IMR-90 (cell line): Measurements from ENCODE around the gene TNS1. TPM values are rescaled to one million over a fixed set of nuclear protein-coding genes. Genes with fewer than 3 reads are reported as not detected.

Experiments
- ATAC-seq: fragments of 200-7000 bp; cut with Tn5 transposase; 2 replicates; pipeline ENCODE4 v1.9.1; 2020; ENCODE audit warnings: low read depth, mild to moderate bottlenecking, moderate library complexity
- BruUV-seq: library from RNA; stranded (reverse); fragments of 400-500 nt; replicated peaks from 2 replicates; lab custom pipeline; 2021; lab: Mats Ljungman, UMichigan
- CTCF ChIA-PET: fragments of 300-600 bp; formaldehyde crosslinking; extraction: SDS; loops from one replicate; lab custom pipeline; 2021; ENCODE audit warnings: antibody characterized with exemption; lab: Yijun Ruan, JAX
- POLR2A ChIA-PET: fragments of 300-600 bp; sonication (Branson Sonifier 250); formaldehyde crosslinking; loops from one replicate; lab custom pipeline; 2022; ENCODE audit warnings: antibody characterized with exemption; ENCODE audit not compliant: unreplicated experiment; lab: Charles Lee
- DNase-seq: peaks from one replicate; pipeline ENCODE4 v3.0.0; 2013
- H2AFZ ChIP-seq: replicated peaks from 2 replicates; pipeline ENCODE3; 2013; ENCODE audit warnings: low read length, mild to moderate bottlenecking; ENCODE audit not compliant: poor library complexity
- H2AK5ac ChIP-seq: 2 replicates; pipeline ENCODE4 v1.6.1; 2013; ENCODE audit warnings: low read depth, low read length, inconsistent platforms
- H2AK9ac ChIP-seq: replicated peaks from 2 replicates; pipeline ENCODE3; 2013; ENCODE audit warnings: mild to moderate bottlenecking, low read depth, low read length, moderate library complexity; ENCODE audit not compliant: poor library complexity
- H2BK120ac ChIP-seq: 2 replicates; pipeline ENCODE4 v1.6.1; 2013; ENCODE audit warnings: low read depth, low read length, inconsistent platforms
- H2BK15ac ChIP-seq: 3 replicates; pipeline ENCODE4 v1.6.1; 2013; ENCODE audit warnings: low read depth, low read length, inconsistent platforms
- H2BK20ac ChIP-seq: 2 replicates; pipeline ENCODE4 v1.6.1; 2013; ENCODE audit warnings: low read depth, mild to moderate bottlenecking, inconsistent platforms, low read length, moderate library complexity
- H2BK5ac ChIP-seq: 2 replicates; pipeline ENCODE4 v1.6.1; 2013; ENCODE audit warnings: mild to moderate bottlenecking, low read depth, low read length, inconsistent platforms; ENCODE audit not compliant: poor library complexity, severe bottlenecking
- H3K14ac ChIP-seq: replicated peaks from 2 replicates; pipeline ENCODE4 v1.6.1; 2013; ENCODE audit warnings: low read depth, low read length, inconsistent platforms
- H3K18ac ChIP-seq: 2 replicates; pipeline ENCODE4 v1.6.1; 2013; ENCODE audit warnings: low read depth, low read length, control low read depth
- H3K23ac ChIP-seq: 2 replicates; pipeline ENCODE4 v1.6.1; 2013; ENCODE audit warnings: low read depth, low read length, inconsistent platforms
- H3K27ac ChIP-seq: 2 replicates; pipeline ENCODE4 v1.5.1; 2013; ENCODE audit warnings: mild to moderate bottlenecking, control low read depth, low read length; ENCODE audit not compliant: insufficient read depth
- H3K27me3 ChIP-seq: 2 replicates; pipeline ENCODE4 v1.6.1; 2013; ENCODE audit warnings: low read length; ENCODE audit not compliant: control insufficient read depth, insufficient read depth
- H3K36me3 ChIP-seq: 2 replicates; pipeline ENCODE4 v1.6.1; 2013; ENCODE audit warnings: low read length, mixed read lengths; ENCODE audit not compliant: control insufficient read depth, insufficient read depth
- H3K4ac ChIP-seq: 2 replicates; pipeline ENCODE4 v1.6.1; 2013; ENCODE audit warnings: low read depth, low read length, inconsistent platforms
- H3K4me1 ChIP-seq: 2 replicates; pipeline ENCODE4 v1.6.1; 2013; ENCODE audit warnings: low read length, mixed read lengths; ENCODE audit not compliant: control insufficient read depth, insufficient read depth
- H3K4me2 ChIP-seq: 2 replicates; pipeline ENCODE4 v1.6.1; 2013; ENCODE audit warnings: low read depth, mild to moderate bottlenecking, control low read depth, low read length, moderate library complexity
- H3K4me3 ChIP-seq: 2 replicates; pipeline ENCODE4 v1.5.1; 2013; ENCODE audit warnings: low read depth, mild to moderate bottlenecking, control low read depth, low read length, moderate library complexity; ENCODE audit not compliant: insufficient read depth
- H3K56ac ChIP-seq: 2 replicates; pipeline ENCODE4 v1.6.1; 2013; ENCODE audit warnings: low read length, inconsistent platforms; ENCODE audit not compliant: insufficient read depth; ENCODE audit errors: extremely low read depth
- H3K79me1 ChIP-seq, 2 experiments: 2 replicates each; pipeline ENCODE4 v1.6.1; 2013; ENCODE audit warnings: low read length in 2 of 2, inconsistent platforms in 1 of 2, low read depth in 1 of 2
- H3K9ac ChIP-seq: 2 replicates; pipeline ENCODE4 v1.6.1; 2013; ENCODE audit warnings: low read depth, low read length, control low read depth
- H3K9me1 ChIP-seq: 2 replicates; pipeline ENCODE4 v1.6.1; 2013; ENCODE audit warnings: low read length, inconsistent platforms; ENCODE audit not compliant: insufficient read depth
- H3K9me3 ChIP-seq: 2 replicates; pipeline ENCODE4 v1.6.1; 2013; ENCODE audit warnings: low read length; ENCODE audit not compliant: control insufficient read depth, insufficient read depth
- H4K20me1 ChIP-seq: 2 replicates; pipeline ENCODE4 v1.6.1; 2013; ENCODE audit warnings: low read length, inconsistent platforms; ENCODE audit not compliant: insufficient read depth
- H4K5ac ChIP-seq: 2 replicates; pipeline ENCODE4 v1.6.1; 2013; ENCODE audit warnings: mild to moderate bottlenecking, low read depth, low read length, control low read depth
- H4K8ac ChIP-seq, 2 experiments: 2 replicates each; pipeline ENCODE4 v1.6.1; 2013; ENCODE audit warnings: low read depth in 2 of 2, low read length in 2 of 2, control low read depth in 1 of 2, inconsistent platforms in 1 of 2
- H4K91ac ChIP-seq: 2 replicates; pipeline ENCODE4 v1.6.1; 2013; ENCODE audit warnings: low read depth, low read length, inconsistent platforms; ENCODE audit not compliant: insufficient read depth
- BHLHE40 ChIP-seq: fragments of 150-350 bp; IDR thresholded peaks from 2 replicates; pipeline ENCODE4 v1.6.1; 2016; ENCODE audit warnings: mild to moderate bottlenecking, low read depth, low read length
- CEBPB ChIP-seq: IDR thresholded peaks from 2 replicates; pipeline ENCODE4 v1.6.1; 2012; ENCODE audit warnings: low read depth, low read length, improper control_type of control experiment
- FOS ChIP-seq: fragments of 150-350 bp; IDR thresholded peaks from 2 replicates; pipeline ENCODE4 v1.6.1; 2016; ENCODE audit warnings: low read depth, low read length
- MAZ ChIP-seq: IDR thresholded peaks from 2 replicates; pipeline ENCODE4 v1.6.1; 2012; ENCODE audit warnings: low read depth, mild to moderate bottlenecking, low read length, improper control_type of control experiment, moderate library complexity, borderline replicate concordance
- POLR2A ChIP-seq: IDR thresholded peaks from 2 replicates; pipeline ENCODE4 v1.6.1; 2012; ENCODE audit warnings: mild to moderate bottlenecking, low read depth, low read length
- RAD21 ChIP-seq: IDR thresholded peaks from 2 replicates; pipeline ENCODE4 v1.6.1; 2012; ENCODE audit warnings: low read length, improper control_type of control experiment
- SMC3 ChIP-seq: fragments of 150-350 bp; IDR thresholded peaks from 2 replicates; pipeline ENCODE4 v1.6.1; 2016; ENCODE audit warnings: low read depth, mild to moderate bottlenecking, antibody characterized with exemption, low read length, moderate library complexity
- WGBS, 2 experiments: methylation state at CpG; one replicate each; pipeline versions ENCODE4 v1.1.5 to v1.1.7; 2013; ENCODE audit warnings: missing lambda C conversion rate in 2 of 2; ENCODE audit not compliant: insufficient read length in 1 of 2; ENCODE audit errors: extremely low coverage in 2 of 2; 5-methylcytosine and 5-hydroxymethylcytosine counted together
- dilution Hi-C: fragments of 300-500 bp; cut with HindIII; formaldehyde crosslinking; loops from one replicate; pipeline ENCODE4 v1.14.3; 2018; ENCODE audit warnings: low sequenced_read_pairs; ENCODE audit not compliant: unreplicated experiment
- in situ Hi-C: fragments of 300-500 bp; cut with MboI; formaldehyde crosslinking; loops from 3 replicates; pipeline ENCODE4 v1.14.3; 2019; ENCODE audit warnings: low sequenced_read_pairs, inconsistent platforms, mixed read lengths
- intact Hi-C: fragments of 100-400 bp; cut with micrococcal nuclease; formaldehyde crosslinking; loops from 2 replicates; pipeline ENCODE4 v1.10.0; 2022
- polyA plus RNA-seq, 3 experiments: library from polyadenylated mRNA; depleted of rRNA; stranded (reverse); fragments of >200 nt; gene quantifications; 2 replicates each; pipeline ENCODE4 v1.2.3, GENCODE V29; 2012; ENCODE audit warnings: low replicate concordance in 1 of 3
- total RNA-seq: library from RNA; depleted of rRNA; stranded (reverse); fragments of >200 nt; gene quantifications from 2 replicates; pipeline ENCODE4 v1.2.3, GENCODE V29; 2012
- TF ChIP-seq, protein P1 (sequence below): fragments of 150-350 bp; IDR thresholded peaks from 2 replicates; pipeline ENCODE4 v1.6.1; 2017; ENCODE audit warnings: mild to moderate bottlenecking, antibody characterized with exemption, low read length, low read depth

The TNS1 gene
- total and polyA plus RNA-seq, 2 of the 4 experiments (the other 2 are of a cell fraction), result 41.1 to 45.2 TPM

GRCh38 chr2:218008060-218009040 is 5.6 kb upstream of the TNS1 start (continued):
- TF ChIP-seq BHLHE40, result no peak
- TF ChIP-seq CEBPB, result no peak
- TF ChIP-seq SMC3, result no peak

DNA sequence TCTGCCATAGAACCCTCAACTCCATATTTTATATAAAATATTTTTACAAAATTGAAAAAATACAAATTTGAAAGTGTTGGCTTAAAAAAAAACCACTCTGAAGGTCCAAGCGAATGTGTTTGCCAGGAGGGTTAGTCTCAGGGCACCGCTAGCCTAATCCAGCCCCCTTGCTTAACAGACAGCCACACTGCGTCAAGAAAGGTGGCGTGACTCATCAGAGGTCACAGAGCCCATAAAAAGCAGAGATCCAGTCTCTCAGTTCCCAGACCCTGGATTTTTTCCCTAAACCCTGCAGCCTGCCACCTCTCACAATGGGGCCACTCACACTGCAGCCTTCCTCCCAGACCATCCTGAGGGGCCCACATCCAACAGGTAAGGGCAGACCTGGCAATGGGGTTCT is 3.9 kb upstream of the TNS1 start:
- H2AFZ ChIP-seq, result no peak overlapping the region
- peak overlapping the region; percentile 63; the same call in 1 of the 2 replicates for H4K91ac ChIP-seq
- BruUV-seq, result no TSS peak
- H3K4ac ChIP-seq, result peak overlapping the region; percentile 72
- H3K79me1 ChIP-seq, result peaks cover 8 to 50% of the 10 kb centered on the region in 2 experiments
- CTCF ChIA-PET, result no interaction called here
- peak overlapping the region; percentile 62; the same call in 1 of the 2 replicates for H3K18ac ChIP-seq
- peaks cover 37% of the 10 kb centered on the region for H3K4me1 ChIP-seq
- ATAC-seq (no peak), DNase-seq (peak; percentile 94)
- peak overlapping the region; percentile 74 for H3K27ac ChIP-seq
- 35% methylated on average over 3 of the region's 4 CpGs; no CpG with 5 or more reads in 1 of the 2 experiments for WGBS, 2 experiments
- intact Hi-C loops, result no loop called here
- dilution Hi-C loops, result no loop called here
- no peak overlapping the region for H3K4me3 ChIP-seq
- peak overlapping the region; percentile 89 for H2AK5ac ChIP-seq
- H4K8ac ChIP-seq, result peak overlapping the region; percentile 13 to 47; a peak in 2 of 4 replicates
- in situ Hi-C loops, result no loop called here
- H3K9ac ChIP-seq, result peak overlapping the region; percentile 57
- no peaks in the 10 kb centered on the region for H4K20me1 ChIP-seq
- peaks cover 17% of the 10 kb centered on the region for H3K9me1 ChIP-seq
- POLR2A ChIA-PET, result no interaction called here
- H3K36me3 ChIP-seq, result no peaks in the 10 kb centered on the region
- H3K9me3 ChIP-seq, result no peaks in the 10 kb centered on the region
- H2BK120ac ChIP-seq, result peak overlapping the region; percentile 71; the same call in 1 of the 2 replicates
- TF ChIP-seq FOS (peak; percentile 88), CEBPB (peak; percentile 89), BHLHE40 (peak; percentile 17; the same call in 1 of the 2 replicates), RAD21 (no peak), POLR2A (peak; percentile 35), MAZ (peak; percentile 28; the same call in 1 of the 2 replicates)
- TF ChIP-seq, protein P1, sequence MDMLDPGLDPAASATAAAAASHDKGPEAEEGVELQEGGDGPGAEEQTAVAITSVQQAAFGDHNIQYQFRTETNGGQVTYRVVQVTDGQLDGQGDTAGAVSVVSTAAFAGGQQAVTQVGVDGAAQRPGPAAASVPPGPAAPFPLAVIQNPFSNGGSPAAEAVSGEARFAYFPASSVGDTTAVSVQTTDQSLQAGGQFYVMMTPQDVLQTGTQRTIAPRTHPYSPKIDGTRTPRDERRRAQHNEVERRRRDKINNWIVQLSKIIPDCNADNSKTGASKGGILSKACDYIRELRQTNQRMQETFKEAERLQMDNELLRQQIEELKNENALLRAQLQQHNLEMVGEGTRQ, result no peak
- peak overlapping the region; percentile 59 for H2BK20ac ChIP-seq
- peak overlapping the region; percentile 47 for H3K4me2 ChIP-seq
- peak overlapping the region; percentile 73 for H2BK5ac ChIP-seq
- peak overlapping the region; percentile 65 for H4K5ac ChIP-seq
- H2AK9ac ChIP-seq, result peak overlapping the region; percentile 74
- H2BK15ac ChIP-seq, result peak overlapping the region; percentile 55; the same call in 2 of the 3 replicates
- peak overlapping the region; percentile 88; the same call in 1 of the 2 replicates for H3K14ac ChIP-seq
- peak overlapping the region; percentile 34; the same call in 1 of the 2 replicates for H3K23ac ChIP-seq
- peaks cover 2% of the 10 kb centered on the region; the same call in 1 of the 2 replicates for H3K27me3 ChIP-seq
- no peak overlapping the region for H3K56ac ChIP-seq
